Lung (tissue), 12 donors: ENCODE data around the gene SPATS2. TPM values are rescaled to one million over a fixed set of nuclear protein-coding genes. Genes with fewer than 3 reads are reported as not detected.

ENCODE experiments used
- ATAC-seq: fragments of 200-7000 bp; cut with Tn5 transposase; one replicate; pipeline ENCODE4 v1.9.1; 2020; ENCODE audit warnings: moderate number of reproducible peaks; ENCODE audit not compliant: insufficient read depth, low FRiP score
- DNase-seq, 3 donors: peaks; one replicate each; pipeline ENCODE4 v3.0.0-alpha.2; 2013 to 2017
- H3K27ac ChIP-seq, 2 donors: one replicate each; pipeline ENCODE4 v1.5.1; 2013; ENCODE audit warnings: mild to moderate bottlenecking in 2 of 2, moderate library complexity in 2 of 2, control low read depth in 1 of 2, inconsistent platforms in 1 of 2, low read depth in 1 of 2, low read length in 1 of 2
- H3K27me3 ChIP-seq, 3 donors: one replicate each; pipeline ENCODE4 v1.5.1; 2013; ENCODE audit warnings: low read length in 2 of 3; ENCODE audit not compliant: control insufficient read depth in 3 of 3, insufficient read depth in 3 of 3
- H3K36me3 ChIP-seq, 4 donors: one replicate each; pipeline ENCODE4 v1.5.1; 2013; ENCODE audit warnings: low read length in 4 of 4, mild to moderate bottlenecking in 1 of 4, moderate library complexity in 1 of 4; ENCODE audit not compliant: control insufficient read depth in 4 of 4, insufficient read depth in 4 of 4
- H3K4me1 ChIP-seq, 5 donors: one replicate each; pipeline ENCODE4 v1.5.1; 2013; ENCODE audit warnings: low read length in 5 of 5, mild to moderate bottlenecking in 2 of 5, moderate library complexity in 1 of 5; ENCODE audit not compliant: control insufficient read depth in 5 of 5, insufficient read depth in 5 of 5
- H3K4me3 ChIP-seq: one replicate; pipeline ENCODE4 v1.5.1; 2013; ENCODE audit warnings: mild to moderate bottlenecking, control low read depth, moderate library complexity
- H3K9ac ChIP-seq, 2 donors: one replicate each; pipeline ENCODE4 v1.5.1; 2013; ENCODE audit warnings: low read length in 2 of 2, control low read depth in 1 of 2; ENCODE audit not compliant: insufficient read depth in 1 of 2
- H3K9me3 ChIP-seq, 4 donors: one replicate each; pipeline ENCODE4 v1.5.1; 2013; ENCODE audit warnings: low read length in 3 of 4, mild to moderate bottlenecking in 1 of 4, moderate library complexity in 1 of 4; ENCODE audit not compliant: control insufficient read depth in 4 of 4, insufficient read depth in 3 of 4
- WGBS, 2 donors: extraction: QIAGEN DNeasy Blood & Tissue Kit; methylation state at CpG; one replicate each; pipeline ENCODE4 v1.1.7; 2013; 5-methylcytosine and 5-hydroxymethylcytosine counted together
- polyA plus RNA-seq, 2 donors: library from polyadenylated mRNA; stranded (reverse); fragments of 200-250 nt; gene quantifications; one replicate each; pipeline ENCODE4 v1.2.1, GENCODE V29; 2013
- total RNA-seq, 2 donors: library from RNA; depleted of rRNA in 1 of 2; stranded (reverse); fragments of >200 nt in 1 of 2; gene quantifications; one replicate each; pipeline ENCODE4 v1.2.1, GENCODE V29; 2014 to 2021
- TF ChIP-seq, protein P1 (sequence below): IDR thresholded peaks from 2 replicates; pipeline ENCODE4 v1.5.1; 2012; ENCODE audit warnings: mild to moderate bottlenecking; ENCODE audit errors: control extremely low read depth, extremely low read depth
- donor health status: control.
- donor health status: control.
- donor health status: Bipolar disorder and iron deficiency.
- donor health status: healthy.
- donor health status: DM: yes; HTN: yes; CAD: no.

The SPATS2 gene
- total and polyA plus RNA-seq, 4 donors: 6.6 to 48.8 (median 10.0) TPM

DNA sequence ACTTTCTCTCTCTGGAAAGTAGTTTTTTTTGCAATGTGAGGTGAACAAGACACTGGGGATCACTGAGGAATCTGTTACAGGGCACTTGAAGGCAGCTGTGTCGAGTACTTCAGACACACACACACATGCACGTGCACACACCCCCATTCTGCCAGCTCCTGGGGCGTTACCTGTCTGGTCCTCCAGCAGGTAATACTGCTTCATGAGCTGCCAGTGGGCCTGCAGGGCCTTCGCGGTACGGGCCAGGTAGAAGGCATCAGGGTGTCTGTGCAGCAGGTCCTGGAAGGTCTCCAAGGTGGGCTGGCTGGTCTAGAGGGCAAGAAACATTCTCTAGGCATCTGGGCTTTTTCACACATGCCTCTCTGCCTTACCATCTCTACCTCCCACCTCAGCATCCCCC is 195.6 kb downstream of the SPATS2 start:
- TF ChIP-seq, protein P1, sequence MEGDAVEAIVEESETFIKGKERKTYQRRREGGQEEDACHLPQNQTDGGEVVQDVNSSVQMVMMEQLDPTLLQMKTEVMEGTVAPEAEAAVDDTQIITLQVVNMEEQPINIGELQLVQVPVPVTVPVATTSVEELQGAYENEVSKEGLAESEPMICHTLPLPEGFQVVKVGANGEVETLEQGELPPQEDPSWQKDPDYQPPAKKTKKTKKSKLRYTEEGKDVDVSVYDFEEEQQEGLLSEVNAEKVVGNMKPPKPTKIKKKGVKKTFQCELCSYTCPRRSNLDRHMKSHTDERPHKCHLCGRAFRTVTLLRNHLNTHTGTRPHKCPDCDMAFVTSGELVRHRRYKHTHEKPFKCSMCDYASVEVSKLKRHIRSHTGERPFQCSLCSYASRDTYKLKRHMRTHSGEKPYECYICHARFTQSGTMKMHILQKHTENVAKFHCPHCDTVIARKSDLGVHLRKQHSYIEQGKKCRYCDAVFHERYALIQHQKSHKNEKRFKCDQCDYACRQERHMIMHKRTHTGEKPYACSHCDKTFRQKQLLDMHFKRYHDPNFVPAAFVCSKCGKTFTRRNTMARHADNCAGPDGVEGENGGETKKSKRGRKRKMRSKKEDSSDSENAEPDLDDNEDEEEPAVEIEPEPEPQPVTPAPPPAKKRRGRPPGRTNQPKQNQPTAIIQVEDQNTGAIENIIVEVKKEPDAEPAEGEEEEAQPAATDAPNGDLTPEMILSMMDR: no peak
- no peak overlapping the region for H3K27ac ChIP-seq
- no peak overlapping the region for H3K9ac ChIP-seq
- no peaks in the 10 kb centered on the region for H3K27me3 ChIP-seq
- peaks cover 17 to 57% (median 35%) of the 10 kb centered on the region in 4 donors for H3K36me3 ChIP-seq
- peaks cover 0 to 10% (median 7%) of the 10 kb centered on the region in 5 donors for H3K4me1 ChIP-seq
- DNase-seq (peak in 1 of 3 donors; percentile 0), ATAC-seq (no peak)
- 96% methylated on average over 6 of the region's 6 CpGs for WGBS, 2 donors
- H3K9me3 ChIP-seq: no peaks in the 10 kb centered on the region
- H3K4me3 ChIP-seq: no peak overlapping the region

GRCh38 chr12:49563951-49564685 is 196.9 kb downstream of the SPATS2 start:
- WGBS, 2 donors: 93% methylated on average over 14 of the region's 14 CpGs
- H3K9me3 ChIP-seq: no peaks in the 10 kb centered on the region
- ATAC-seq: no peak
- H3K9ac ChIP-seq: no peak overlapping the region
- TF ChIP-seq, protein P1: no peak
- H3K4me3 ChIP-seq: no peak overlapping the region
- peak overlapping the region in 1 of 2 donors; percentile 5 for H3K27ac ChIP-seq
- DNase-seq: no peak
- H3K4me1 ChIP-seq: peaks cover 0 to 16% (median 8%) of the 10 kb centered on the region in 5 donors
- H3K36me3 ChIP-seq: peaks cover 13 to 46% (median 30%) of the 10 kb centered on the region in 4 donors
- no peaks in the 10 kb centered on the region for H3K27me3 ChIP-seq

- no peaks in the 10 kb centered on the region for H3K9me3 ChIP-seq
- H3K27ac ChIP-seq: peak overlapping the region in 1 of 2 donors; percentile 39
- no peak overlapping the region for H3K4me3 ChIP-seq
- no peak overlapping the region for H3K9ac ChIP-seq
- 44 to 74% methylated on average over 8 of the region's 8 CpGs for WGBS, 2 donors
- no peak for ATAC-seq
- H3K27me3 ChIP-seq: no peaks in the 10 kb centered on the region
- peaks cover 9 to 39% (median 26%) of the 10 kb centered on the region in 4 donors for H3K36me3 ChIP-seq
- H3K4me1 ChIP-seq: peaks cover 0 to 18% (median 8%) of the 10 kb centered on the region in 5 donors
- TF ChIP-seq, protein P1: no peak
- peak in 1 of 3 donors; percentile 4 for DNase-seq
These were observed 197.6 kb downstream of the SPATS2 start for GRCh38 chr12:49564686-49565405.
